Hippocampal formation (tissue), 2 donors: ENCODE measurements around the gene ACTN4.

ENCODE experiments used
- DNase-seq, 2 donors: peaks; one replicate each; lab custom pipeline; 2025; lab: John Stamatoyannopoulos, UW

The ACTN4 gene

DNA sequence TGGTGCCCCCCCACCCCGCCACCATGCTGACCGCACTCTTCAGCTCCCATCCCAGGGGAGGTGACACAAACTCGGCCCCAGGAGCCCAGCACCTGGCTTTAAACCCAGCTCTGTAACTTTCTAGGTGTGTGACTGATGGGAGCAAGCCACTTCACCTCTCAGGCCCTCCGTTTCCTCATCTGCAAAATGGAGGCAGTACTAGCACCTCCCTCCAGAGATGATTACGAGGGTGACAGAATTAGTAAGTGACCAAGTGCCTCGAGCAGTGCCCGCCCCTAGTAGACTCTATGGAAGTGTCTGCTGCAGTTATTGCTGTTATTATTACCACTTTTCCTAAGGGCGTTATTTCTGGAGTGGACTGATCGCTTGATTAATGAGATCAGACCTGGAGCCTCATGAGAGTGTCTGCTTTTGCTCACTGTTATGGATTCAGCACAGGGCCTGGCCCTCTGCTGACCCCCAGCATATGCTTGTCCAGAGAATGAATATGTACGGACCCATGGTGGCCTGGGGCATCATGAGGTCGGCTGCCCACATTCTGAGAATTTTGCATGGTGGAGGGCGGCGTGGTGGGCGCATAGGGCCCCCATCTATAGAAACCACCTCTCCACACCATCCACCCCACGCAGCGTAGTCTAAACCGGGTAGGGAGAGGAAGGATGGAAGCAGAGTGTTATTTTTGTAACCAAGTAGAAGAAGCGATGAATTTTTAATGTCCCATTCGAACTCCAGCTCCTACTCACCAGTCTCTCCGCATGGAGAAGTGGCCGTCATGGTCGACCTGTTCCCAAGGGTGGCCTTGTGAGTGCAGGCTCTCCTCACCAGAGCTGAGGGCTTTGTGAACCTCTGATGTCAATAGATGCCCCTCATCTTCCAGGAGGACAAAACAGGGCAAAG lies 48.6 kb downstream of the ACTN4 start:
- DNase-seq = no peak

DNA sequence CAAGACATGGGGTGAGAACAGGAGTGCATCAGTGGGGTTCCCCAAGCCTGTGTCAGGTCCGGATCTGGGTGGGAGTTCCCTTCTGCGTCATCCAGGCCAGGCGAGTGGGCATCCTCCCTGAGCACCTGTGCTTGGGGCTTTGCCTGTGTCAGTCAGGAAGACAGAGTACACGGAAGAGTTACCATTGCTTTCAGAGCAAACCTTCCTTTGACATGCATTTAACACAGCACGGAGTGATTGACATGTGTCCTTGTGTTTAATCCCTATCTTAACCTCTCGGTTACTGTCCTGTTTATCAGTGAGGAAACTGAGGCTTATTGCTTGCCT lies 49.2 kb downstream of the ACTN4 start:
- no peak for DNase-seq

DNA sequence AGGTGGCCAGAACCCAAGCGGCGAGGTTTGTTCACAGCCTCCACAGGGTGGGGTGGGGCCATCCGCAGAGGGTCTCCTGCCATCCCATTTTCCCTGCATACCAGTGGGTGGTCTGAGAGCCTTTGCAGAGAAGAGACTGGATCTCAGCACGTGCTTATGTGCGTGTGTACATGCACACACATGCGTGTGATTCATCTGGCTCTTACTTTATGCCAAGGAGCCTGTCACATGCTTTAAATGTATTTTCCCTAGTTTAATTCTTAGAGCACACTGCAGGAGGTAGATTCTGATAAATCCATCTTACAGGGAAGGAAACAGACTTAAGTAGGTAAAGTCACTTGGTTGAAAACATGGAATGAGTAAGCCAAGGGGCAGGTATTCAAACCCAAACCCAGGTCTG lies 49.7 kb downstream of the ACTN4 start:
- DNase-seq = no peak

DNA sequence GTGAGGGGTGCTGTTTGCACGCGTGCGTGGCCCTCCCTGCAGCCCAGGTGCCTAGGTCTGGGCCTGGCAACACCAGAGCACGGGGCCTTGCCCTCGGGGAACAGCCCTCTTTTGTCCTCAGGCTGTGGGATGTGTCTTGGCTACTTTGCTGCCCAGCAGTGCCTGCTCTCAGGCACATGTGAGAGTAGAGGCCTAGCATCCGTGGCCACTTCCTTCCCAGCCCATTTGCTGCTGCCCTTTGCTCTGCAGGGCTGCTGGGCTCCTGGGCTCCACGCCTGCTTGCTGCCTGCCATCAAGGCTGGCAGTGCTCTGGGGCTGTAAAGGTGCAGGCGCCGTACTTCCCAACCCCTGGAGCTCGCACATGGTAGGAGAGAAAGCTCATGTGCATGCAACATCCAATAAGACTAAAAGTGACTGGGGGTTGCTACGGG lies 50.2 kb downstream of the ACTN4 start:
- no peak for DNase-seq

DNA sequence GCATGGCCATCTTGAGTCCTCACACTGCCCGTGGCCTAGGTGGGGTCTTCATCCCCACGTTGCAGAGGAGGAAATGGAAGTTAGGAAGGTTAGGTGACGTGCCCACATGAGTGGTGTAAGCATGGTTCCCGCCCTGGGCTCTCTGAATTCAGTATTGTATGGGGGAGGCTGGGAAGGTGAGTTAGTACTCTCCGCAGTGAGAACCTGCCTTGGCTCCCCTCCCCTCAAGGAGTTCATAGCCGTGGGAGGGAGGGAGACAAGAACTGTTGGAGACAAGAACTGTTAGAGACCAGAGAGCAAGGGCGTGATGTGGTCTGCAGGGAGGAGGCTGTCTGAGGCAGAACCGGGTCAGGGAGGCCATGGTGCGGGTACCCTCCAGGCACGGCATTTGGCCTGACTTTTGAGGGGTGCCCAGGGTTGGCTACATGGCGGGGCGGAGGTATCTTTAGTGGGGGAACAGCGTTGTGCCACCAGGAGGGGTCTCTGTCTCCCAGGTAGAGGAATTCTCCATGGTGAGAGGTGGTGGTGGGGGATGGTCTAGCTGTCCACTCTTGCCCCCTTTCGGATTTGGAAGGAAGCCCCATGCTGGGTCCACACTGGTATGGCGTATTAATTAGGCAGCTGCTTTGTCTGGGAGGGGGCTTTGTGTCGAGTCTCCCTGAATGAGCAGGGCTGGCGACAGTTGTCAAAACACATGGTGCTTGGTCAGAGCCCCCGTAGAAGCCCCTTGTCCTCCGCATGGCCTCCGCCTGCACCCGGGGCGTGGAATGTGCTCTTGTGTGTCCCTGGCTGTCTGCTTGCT lies 51.0 kb downstream of the ACTN4 start:
- no peak for DNase-seq

DNA sequence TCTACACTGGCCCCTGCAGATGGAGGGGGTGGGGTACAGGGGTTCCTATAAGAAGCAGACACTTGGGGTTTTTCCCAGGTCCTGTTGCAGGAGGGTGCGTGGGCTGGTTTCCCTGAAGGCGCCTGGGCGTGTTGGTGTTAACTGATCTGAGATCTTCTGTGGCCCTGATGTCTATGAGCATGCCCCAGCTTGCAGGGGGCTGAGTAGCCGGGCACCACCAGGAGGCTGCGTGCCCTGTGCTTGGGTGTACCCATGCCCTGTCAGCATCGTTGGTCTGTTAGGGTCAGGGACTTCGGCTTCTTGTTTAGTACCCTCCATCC lies 51.5 kb downstream of the ACTN4 start:
- DNase-seq = no peak

DNA sequence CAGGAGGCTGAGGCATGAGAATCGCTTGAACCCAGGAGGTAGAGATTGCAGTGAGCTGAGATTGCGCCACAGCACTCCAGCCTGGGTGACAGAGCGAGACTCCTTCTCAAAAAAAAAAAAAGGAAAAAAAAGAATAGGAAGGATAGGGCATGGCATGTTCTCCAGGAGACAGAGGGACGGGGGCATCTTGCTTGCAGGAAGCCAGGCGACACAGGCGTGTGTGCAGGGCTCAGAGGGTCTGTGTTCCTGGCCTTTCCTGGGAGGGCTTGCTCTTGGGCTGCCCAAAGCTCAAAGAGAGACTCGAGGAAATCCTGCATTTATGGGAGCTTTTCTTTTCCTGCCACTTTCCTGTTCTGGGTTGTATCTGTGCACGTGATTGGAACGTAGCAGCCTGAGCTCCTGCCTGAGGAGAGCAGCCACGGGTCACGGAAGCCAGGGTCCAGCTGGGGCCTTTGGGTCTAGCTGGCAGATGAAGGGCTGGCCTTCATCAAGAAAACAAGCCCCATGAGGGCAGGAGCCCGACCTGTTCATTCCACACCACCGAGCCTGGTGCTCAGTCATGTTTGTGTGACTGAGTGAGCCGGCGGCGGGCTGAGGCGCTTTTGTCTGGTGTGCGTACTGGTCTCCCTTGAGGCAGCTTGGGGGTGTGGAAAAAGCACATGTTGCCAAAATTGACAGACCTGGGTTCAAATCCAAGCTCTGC lies 52.3 kb downstream of the ACTN4 start:
- DNase-seq = no peak

DNA sequence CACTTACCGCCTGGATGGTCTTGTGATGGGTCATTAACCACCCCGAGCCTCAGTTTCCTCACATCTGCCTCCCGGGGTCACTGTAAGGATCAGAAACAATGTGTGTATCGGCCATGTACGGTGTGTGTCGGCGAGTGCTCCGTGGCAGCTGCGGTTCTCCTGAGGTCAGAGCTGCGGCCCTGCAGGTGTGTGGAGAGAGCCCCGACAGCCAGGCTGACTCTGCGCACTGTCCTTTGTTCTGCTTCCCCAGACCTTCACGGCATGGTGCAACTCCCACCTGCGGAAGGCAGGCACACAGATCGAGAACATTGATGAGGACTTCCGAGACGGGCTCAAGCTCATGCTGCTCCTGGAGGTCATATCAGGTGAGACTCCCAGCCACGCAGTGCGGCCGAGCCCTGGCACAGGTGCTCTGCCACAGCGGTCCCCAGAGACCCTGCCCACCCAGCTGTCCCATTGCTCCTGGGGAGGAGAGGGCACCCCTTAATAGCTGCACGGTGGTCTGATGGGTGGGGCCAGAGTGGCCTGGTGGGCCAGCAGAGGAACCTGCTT lies 53.0 kb downstream of the ACTN4 start:
- no peak for DNase-seq

DNA sequence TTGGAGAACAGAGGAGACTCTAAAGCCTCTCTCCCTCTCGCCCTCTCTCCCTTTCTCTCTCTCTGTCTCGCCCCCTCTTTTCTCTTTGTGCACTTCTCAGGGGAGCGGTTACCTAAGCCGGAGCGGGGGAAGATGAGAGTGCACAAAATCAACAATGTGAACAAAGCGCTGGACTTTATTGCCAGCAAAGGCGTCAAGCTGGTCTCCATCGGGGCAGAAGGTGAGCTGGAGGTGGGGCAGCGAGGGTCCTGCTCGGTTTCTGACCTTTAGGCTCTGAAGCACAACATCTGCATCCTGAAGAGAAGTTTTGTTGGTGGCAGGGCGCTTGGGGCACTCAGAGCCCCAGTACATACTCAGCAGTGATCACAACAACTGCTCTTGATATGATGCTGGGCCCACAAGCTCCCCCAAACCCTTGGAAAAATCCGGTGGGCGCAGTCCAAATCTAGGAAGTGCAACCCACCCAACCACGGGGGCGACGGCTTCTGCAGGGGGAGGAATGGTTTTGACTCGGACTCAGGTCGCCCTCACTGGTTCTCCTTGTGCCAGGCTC lies 53.5 kb downstream of the ACTN4 start:
- DNase-seq = no peak

DNA sequence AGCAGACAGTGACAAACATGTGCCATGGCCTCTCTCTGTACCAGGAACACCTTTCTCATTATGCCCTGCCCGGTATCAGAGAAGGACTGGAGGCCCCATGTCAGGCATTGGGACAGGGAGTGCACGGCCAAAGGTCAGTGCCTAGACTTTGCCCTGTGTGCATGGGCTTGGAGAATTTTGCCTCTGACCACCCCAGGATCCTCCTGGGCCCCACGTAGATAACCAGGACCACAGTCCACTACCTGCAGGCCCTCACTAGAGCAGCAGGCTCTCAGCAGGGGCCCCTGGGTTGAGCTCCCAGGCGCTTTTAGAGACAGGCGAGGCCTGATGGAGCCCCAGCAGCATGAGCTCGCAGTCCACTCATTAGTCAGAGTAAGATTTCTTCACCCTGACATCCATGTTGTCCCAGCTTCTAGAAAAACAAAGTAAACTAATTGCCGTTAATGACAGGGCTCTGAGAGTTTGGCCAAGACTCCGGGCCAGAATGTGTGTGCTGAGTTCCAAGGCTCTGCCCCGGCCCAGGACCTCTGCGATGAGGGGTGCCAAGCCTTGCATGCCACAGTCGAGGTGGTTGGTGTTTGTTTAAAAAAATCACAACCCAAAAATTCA lies 54.1 kb downstream of the ACTN4 start:
- DNase-seq = no peak

DNA sequence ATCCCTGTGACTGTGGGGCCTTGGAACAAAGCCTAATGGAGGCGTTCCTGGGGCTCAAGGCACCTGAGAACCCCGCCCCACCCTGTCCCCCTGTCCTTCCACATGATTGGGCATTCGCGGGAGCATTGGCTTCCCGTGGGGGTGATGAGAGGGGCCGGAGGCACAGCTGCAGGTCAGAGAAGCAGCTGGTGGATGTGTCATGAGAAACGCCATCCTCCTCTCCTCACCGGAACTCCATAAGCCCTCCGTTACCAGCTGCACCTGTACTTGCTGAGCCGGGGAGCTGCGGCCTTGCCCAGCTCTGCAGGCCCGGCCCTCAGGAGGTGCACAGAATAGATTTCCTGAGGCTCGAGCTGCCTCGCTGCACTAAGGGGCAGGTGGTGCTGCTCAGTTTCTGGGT lies 54.8 kb downstream of the ACTN4 start:
- no peak for DNase-seq

DNA sequence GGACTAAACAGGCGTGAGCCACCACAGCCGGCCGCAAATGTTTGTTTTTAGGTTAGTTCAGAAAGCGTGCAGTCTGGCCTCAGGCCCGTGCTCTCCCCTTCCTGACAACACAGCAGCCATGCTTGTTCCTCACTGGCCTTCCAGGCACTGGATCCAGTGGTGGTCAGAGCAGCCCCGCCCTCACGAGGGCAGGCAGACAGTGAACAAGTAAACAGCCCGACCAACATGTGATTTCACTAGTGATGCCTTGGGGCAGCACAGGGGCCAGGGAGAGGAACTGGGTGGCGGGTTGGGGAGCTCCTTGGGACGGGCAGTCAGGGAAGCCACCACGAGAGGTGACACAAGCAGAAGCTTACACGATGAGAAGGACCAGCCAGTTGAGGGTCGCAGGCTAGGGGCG lies 56.1 kb downstream of the ACTN4 start:
- no peak for DNase-seq

DNA sequence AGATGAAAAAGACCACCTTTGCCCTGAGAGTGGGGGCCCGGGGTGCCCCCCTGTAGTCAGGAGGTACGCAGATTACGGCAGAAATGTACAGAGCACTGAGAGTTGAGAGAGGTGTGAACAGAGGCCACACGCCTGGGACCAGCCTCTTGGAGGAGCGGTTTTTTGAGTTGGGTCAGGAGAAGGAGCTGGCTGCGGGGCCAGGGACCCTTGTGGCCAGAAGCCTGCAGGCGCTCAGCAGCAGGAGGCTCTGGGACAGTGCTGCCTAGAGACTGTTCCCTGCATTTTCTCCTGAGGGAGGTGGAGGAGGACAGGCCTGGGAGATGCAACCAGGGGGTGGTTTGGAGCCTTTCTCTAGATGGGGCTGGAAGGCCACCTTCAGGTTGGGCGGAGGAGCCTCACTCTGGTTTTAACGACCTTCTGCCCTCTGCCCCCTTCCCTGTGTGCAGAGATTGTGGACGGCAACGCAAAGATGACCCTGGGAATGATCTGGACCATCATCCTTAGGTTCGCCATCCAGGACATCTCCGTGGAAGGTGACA lies 57.1 kb downstream of the ACTN4 start:
- no peak for DNase-seq

DNA sequence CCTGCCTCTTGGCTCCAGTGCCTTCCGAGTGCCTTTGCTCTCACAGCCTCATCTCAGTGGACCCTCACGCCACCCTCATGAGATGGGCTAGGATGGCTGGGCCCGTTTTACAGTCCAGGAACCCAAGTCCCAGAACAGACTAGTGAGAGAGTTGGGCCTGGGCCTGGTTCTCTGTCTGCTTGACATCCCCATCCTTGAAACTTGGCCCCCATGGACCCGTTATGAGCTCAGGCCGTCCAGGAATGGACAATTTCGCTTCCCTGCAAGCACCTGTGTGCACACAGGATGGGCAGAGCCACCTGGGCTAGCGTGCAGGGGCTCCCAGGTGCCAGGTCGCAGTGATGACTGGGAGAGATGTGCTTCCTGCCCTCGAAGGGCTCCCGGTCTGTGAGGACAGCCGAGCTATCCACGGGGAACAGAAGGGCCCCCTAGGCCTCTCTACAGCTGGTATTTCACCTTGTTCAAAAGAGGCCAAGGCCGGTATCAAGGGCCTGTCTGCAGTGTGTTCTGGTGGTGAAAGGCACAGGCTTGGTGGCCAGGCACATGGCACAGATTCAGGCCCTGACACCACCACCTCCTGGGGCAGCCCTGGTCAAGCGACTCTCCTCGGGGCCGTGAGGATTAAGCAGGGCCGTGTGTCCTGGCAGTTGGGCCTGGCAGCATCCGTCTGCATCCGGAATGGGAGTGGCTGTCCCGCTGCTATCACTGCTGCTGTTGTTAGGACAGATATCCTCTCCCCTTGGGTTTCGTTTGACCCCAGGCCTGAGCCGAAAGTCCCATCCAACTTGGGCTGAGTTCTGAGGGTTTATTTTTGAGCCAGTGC lies 58.0 kb downstream of the ACTN4 start:
- DNase-seq = no peak

DNA sequence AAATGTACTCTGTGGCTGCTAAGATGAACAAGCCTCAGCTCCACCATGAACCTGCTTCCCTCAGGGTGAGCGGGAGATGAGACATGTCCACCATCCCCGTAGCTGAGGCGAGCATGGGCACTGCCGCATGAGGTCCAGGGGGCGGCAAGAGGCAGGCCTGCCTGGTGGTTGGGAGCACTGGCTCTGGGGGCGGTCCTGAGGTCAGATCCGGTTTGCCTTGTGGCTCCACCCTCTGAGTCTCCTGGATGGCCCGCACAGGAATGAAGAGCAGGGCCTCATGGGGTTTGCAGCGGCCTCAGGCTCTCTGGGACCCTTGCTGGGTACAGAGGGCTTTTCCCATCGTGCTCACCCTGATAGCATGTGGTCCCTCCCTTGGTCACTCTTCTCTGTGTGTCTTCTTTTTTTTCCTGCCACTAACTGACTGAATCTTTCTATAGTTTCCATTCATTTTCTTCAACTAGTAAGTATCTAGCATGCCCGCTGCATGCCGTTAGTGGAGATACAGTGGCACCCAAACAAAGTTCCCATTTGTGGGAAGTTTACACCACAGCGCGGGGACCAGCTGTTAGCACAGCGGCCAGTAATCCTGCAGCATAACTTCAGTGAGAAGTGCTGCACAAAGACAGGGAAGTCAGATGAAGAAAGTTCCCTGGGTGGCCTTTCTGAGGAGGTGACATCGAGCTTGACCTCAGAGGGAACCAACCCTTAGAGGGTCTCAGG lies 59.5 kb downstream of the ACTN4 start:
- no peak for DNase-seq

DNA sequence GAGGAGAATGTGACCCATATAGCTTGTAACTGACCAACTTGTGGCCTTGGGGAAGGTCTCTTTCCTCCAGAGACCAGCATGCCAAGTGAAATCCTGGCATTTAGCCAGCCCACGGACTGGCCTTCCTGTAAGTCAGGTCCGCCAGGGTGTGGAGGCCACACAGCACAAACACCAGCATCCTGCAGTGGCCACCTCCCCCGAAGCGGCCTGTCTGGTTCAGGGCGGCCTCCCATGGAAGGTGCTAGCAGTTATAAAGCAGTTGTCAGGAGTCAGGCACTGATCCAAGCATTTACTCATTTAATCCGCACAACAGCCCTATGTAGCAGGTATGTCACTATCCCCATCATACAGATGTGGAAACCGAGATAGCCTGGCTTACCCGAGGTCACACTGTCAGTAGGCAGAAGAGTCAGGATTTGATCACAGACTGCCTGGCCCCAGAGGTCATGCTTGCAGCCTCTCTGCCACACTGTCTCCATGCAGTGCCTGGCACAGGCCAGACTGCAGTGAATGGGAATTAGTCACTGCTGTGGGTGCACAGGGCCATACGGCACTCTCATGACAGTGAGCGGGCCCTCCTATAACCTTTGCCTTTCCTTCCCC lies 60.2 kb downstream of the ACTN4 start:
- DNase-seq = no peak

DNA sequence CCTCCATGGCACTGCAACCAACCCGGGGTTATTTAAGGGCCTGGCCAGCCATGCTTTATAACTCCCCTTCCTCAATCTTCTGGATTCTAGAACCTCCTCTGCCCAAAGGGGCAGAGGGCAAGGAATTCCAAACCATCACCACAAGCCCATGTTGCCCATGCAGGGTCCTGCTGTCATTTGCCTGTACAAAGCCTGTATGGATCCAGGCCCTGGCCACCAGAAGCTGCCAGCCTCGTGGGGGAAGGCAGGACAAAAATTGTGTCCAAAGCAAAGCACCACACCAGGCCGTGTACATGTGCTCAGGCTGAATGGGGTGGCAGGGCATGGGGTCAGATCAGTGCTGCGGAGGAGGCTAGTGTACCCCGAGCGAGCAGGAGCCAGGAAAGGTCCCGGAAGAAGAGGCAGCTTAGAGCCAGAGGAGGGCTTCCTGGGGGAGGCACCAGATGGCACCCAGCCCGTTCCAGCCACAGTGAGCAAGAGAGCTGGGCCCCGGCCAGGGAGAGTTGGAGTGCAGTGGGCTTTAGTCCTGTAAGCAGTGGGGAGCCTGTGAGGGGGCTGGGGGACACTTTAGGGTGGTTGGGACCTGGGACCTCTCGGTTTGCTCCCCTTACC lies 61.1 kb downstream of the ACTN4 start:
- no peak for DNase-seq

DNA sequence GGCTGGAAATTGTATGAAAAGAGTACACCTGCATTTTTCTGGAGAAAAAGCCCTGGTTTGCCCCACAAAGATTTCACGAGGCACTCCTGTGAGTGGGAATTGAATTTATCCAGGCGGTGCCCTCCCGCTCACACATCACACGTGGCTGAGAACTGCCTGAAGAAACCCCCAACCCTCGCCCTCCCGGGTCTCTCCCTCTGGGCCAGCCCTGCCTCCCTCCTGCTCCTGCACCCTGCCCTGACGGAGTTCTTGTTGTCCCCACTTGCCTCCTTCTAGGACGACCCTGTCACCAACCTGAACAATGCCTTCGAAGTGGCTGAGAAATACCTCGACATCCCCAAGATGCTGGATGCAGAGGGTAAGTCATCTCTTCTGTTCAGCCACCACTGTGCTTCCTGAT lies 61.7 kb downstream of the ACTN4 start:
- DNase-seq = no peak
